ENCODE measurements around the gene LRRC66.

The LRRC66 gene

DNA sequence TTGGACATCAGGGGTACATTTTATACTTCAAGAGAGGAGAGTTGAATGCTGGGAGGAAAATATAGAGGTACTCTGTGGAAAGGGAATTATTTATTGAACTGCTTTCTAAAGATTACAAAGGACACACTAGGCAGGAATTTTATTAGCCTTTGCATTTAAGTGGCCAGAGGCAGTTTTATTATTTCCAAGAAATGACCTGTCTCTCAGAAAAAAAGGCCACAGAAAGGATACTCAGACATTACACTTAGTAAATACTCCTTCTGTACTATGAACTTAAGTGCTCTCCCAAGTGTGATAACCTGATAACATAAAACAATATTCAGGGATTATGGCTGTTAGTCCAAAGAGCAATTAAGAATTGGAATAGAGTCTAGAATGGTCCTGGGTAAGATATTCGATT, 7.5 kb downstream of the LRRC66 start:
- DNase-seq, result no peak

DNA sequence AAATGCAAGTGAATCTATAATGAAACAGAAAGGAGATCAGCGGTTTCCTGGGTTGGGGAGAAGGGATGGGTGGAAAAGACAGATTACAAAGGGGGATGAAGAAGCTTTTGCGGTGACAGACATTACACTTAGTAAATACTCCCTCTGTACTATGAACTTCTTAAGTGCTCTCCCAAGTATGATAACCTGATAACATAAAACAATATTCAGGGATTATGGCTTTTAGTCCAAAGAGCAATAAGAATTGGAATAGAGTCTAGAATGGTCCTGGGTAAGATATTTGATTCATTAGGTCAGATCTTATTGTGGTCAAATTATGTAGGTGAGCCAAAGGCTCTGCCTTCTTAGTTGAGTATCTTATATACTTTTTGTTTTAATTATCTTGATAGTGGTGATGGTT, 9.2 kb downstream of the LRRC66 start:
- no peak for DNase-seq

DNA sequence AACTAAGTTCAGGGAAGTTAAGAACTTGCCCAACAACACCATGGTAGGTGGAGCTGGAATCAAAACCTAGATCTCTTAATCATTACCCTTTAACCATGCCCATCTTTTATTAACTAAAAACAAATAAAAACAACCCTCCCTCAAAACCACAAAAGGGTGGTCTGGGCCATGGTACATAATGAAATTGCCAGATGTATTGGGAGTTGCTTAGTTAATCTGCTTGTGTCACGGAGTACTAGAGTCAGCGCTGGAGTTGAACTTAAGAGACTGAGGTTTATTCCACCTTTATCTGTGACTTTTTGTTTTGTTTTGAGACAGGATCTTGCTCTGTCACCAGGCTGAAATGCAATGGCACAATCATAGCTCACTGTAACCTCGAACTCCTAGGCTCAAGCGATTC, 13.3 kb downstream of the LRRC66 start:
- no peak for DNase-seq

DNA sequence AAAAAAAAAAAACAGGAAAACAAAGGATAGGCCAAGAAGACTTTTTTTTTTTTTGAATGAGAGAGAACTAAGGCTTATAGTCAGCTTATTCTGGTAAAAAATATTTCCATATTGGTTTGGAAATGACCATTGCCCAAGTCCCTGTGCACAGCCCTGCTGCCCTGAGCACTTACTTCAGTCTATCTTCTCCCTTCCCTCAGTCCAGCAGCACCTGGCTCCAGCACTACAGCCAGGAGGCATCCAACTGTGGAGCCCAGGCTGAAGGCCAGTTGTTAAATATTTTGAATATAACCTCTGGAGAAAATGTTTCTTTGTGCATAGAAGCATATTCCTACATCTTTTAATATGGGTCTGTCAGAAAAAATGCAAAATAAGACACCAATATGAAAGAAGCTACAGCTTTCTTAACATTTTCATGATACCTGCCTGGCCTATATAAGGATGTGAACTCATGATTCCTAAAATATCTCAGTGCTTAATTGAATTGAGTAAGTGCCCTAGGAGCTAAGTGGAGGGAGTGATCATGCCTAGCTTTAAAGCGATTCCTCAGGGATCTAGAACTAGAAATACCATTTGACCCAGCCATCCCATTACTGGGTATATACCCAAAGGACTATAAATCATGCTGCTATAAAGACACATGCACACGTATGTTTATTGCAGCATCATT, 14.4 kb downstream of the LRRC66 start:
- no peak for DNase-seq

DNA sequence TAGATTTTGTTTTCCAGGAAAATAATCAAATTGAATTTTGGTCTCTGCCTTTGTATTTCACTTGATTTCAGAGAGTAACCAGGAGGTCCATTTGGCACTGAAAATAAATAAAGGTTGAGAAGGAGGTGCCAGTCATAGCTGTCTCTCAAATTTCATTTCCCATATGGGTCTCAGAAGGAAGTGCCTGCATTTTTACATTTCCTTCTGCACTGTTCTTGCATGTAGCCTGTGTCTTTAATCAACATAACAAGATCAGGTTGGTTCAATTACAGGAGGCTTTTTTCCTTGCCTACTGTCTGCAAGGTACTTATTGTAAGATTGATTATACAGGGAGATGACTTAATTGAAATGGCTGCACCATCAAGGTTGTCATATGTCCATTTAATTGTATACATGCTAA, 15.7 kb downstream of the LRRC66 start:
- no peak for DNase-seq

DNA sequence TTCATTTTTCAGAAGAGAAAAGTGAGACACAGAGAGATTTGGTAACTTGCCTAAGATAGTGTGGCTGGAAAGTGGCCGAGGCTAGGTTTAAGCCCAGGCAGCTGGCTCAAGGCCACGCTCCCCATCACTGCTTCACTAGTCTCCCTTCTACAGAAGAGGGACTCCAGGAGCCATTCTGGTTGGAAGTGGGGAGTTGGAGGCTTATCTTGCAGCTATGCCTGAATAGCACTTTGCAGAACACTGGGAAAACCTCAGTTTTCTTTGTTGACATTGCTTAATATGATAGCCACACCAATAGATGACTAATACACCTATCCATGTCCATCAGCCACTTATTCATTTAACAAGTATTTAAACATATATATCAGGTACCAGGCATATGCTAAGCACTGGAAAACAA, 18.5 kb downstream of the LRRC66 start:
- DNase-seq, result no peak

DNA sequence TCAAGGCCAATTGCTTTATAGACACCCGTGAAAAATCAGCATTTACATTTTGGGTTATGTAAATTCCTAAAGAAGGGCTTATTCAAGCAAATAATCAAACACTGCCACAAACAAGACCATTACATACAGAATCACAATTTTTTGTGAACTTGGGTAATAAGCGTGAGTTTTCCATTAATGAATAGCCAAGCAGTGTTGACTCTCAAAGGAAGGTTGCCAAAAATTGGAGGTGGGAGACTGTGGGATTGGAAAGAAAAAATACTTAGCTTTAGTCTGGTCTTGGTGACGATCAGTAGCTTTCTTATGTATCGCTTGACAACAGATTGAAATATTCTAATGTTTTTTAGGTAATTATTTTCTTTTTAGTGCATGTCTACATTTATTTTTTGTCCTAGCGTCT, 20.9 kb downstream of the LRRC66 start:
- DNase-seq, result no peak

DNA sequence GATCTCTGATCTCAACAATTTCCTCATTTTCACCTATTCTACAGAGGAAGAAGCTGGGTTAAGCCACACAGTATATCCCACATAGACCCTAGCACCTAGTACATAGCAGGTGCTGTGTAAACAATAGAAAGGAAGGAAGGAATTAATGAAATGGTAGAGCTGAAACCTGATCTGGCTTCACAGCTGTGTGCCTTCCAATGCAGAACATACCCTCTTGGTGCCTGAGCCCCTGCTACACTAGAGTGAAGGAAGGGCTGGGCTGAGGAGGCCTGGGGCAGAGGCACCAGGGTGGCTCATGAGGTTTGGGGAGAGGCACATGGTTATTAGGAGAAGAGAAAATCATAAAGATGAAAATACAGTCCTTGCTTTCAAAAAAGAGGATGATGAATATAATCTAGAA, 21.3 kb downstream of the LRRC66 start:
- DNase-seq, result no peak

DNA sequence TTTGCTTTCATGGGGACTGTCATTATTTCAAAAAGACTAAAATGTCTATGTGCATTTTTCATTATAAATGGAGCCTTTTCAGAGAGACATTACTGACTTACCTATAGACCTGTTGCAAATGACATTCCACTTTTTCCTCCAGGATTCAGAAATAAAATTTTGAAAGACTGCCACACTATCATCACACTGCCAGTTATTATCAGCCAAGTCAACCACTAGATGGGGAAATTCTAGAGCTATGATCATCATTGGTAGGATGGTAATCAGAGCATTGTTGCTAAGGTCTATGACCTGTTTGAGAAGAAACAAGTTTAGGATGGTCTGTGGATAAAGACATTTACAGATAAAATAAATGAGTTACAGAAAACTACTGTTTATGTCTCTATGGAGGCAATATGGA, 22.5 kb downstream of the LRRC66 start:
- no peak for DNase-seq

DNA sequence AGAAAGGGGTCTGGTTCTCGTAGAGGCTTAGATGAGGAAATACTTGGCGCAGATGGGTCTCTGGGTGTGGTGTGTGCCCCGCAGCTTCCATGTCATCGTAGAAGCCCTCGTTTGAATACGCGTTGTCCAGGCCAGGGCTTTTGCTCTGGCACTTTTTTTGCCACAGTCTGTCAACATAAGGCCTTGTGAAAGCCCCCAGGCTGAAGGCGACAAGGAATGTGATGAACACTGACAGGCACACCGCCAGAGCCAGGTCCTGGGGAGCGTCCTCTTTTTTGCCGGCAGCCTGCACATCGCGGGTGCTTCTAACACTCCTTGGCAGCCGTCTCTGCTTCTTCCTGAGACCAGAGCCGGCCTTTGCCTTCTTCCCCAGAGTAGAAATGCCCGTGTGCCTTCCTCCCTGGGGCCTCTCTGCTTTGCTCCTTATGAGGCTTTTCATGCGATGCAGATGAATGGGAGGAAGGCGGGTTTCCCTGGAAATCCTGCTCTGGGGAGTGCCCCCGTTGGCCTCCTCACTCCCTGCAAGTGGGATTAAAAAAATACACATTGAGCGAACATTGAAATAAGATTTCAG, 24.4 kb downstream of the LRRC66 start:
- DNase-seq, result no peak

DNA sequence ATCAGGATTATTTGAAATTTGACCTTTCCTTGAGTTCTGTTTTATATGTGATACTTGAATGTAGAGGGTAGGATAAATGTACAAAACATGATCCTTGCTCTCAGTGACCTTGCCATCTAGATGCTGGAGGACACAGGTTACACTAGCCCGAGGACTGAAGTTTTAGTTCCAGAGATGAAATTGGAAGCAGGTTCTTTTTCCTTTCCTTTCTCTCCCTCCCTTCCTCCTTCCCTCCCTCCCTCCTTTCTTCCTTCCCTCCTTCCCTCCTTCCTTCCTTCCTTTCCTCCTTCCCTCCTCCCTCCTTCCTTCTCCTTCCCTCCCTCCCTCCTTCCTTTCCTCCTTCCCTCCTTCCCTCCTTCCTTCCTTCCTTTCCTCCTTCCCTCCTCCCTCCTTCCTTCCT, 54.3 kb downstream of the LRRC66 start:
- no peak for DNase-seq

DNA sequence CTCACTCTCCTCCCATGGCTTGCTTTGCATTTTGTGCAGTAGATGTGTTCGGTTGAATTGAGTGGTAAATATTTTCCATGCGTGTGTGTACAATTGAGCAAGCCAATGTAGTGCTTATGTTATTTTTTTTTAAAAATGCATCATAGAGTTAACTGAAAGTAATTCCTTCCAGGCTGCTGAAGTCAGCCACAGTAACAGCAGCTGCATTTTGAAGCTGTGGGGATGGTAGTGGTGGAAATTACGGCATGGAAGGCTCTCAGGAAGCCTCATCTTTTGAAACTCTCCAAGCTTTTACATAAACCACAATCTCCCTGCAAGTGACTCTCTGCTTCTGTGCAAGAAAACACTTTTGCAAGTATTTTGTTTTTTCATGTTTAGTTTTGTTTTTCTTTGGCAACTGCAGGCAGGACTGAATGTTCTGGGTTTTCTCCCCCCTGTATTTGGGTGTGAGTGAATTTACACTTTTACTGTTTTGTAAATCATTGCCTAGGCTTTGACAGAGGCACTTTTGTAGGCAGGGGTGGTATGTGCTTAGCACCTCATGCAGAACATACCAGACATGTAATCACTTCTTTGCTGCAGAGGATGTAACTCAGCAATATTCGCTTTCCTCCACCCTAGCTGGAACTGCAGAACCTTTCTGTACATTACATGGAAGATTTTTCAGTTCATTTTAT, 56.2 kb downstream of the LRRC66 start:
- no peak for DNase-seq

DNA sequence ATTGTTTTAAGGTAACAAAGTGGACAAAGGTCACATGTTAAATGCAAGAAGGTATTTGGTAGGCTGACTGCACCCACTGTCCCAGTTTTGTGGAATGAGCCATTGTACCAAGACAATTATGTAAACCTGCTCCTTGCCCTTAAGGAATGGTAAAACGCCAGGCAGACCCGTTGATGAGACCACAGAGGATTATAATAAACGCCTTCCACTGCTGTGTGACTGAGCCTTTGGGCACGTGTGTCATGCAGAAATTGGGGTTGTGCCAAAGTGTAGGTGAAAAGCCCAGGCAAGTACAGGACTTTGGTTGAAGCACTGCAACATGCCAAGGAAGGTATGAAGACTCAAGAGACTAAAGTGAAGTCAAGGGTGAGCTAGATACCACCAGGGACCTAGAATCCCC, 59.7 kb downstream of the LRRC66 start:
- DNase-seq, result no peak

DNA sequence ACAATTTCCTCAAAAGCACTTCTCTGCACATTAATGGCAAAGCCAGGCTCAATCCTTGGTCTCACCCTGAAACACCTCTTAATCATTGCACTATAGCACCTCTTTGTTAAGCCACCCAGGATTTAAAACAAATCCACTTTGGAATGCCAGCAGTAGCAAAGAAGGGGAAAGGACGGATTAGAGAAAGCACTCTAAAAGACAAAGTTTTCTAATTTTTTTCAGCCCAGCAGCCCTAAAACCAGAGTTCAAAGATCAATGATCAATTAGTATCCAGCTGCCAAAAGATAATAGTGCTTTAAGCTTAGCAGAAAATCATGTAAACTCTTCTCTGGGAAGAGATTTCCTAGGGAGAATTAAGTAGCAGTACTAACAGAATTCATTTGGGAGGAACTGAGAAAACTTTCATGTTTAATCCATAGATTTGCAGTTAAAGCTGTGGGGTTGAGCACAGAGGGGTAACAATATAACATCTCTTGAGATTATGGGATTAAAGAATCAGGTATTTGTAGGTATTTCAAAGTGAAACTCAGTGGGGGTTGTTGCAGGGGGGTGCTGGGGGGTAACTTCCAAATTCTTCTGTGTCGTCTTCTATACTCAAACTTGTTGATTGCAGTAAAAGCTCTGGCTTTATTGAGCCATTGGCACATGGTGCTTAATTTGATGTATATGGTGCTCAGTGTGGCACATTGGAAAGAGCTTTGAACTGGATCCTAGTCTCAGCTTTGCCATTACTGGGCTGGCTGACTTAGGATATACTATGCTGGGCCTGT, 61.8 kb downstream of the LRRC66 start:
- DNase-seq, result no peak

Measured in stimulated activated naive CD4-positive, alpha-beta T cell treated with Interleukin-2 at 50 U/mL for 16 hours (primary cell).